Testis (tissue), 3 donors: ENCODE data around the gene FYN. TPM values are rescaled to one million over a fixed set of nuclear protein-coding genes. Genes with fewer than 3 reads are reported as not detected.

Experiments
- DNase-seq: peaks from one replicate; pipeline ENCODE4 v3.0.0-alpha.2; 2019
- H3K27ac ChIP-seq, 2 donors: fragments of 200-600 bp; sonication (generic); one replicate each; pipeline ENCODE4 v1.5.1; 2019
- H3K27me3 ChIP-seq: fragments of 200-600 bp; sonication (generic); one replicate; pipeline ENCODE4 v1.5.1; 2019
- H3K36me3 ChIP-seq: fragments of 200-600 bp; sonication (generic); one replicate; pipeline ENCODE4 v1.5.1; 2017; ENCODE audit warnings: low read depth; ENCODE audit errors: missing control alignments
- H3K4me1 ChIP-seq: fragments of 200-600 bp; sonication (generic); one replicate; pipeline ENCODE4 v1.5.1; 2019
- H3K4me3 ChIP-seq, 2 donors: fragments of 200-600 bp; sonication (generic); one replicate each; pipeline ENCODE4 v1.5.1; 2017 to 2019
- H3K9me3 ChIP-seq: fragments of 200-600 bp; sonication (generic); one replicate; pipeline ENCODE4 v1.5.1; 2017
- CTCF ChIP-seq, 3 experiments: fragments of 450-650 bp in 2 of 3; fragments of 200-600 bp in 1 of 3; sonication (generic) in 1 of 3; IDR thresholded peaks; one replicate each; pipeline ENCODE4 v1.5.1; 2016 to 2019; ENCODE audit warnings: antibody characterized with exemption in 3 of 3, mild to moderate bottlenecking in 2 of 3, moderate library complexity in 1 of 3
- POLR2A ChIP-seq: fragments of 450-650 bp; IDR thresholded peaks from one replicate; pipeline ENCODE4 v1.6.1; 2017; ENCODE audit warnings: antibody characterized with exemption, mild to moderate bottlenecking, moderate library complexity
- WGBS, 2 donors: methylation state at CpG; one replicate each; pipeline ENCODE4 v1.1.5; 2018; 5-methylcytosine and 5-hydroxymethylcytosine counted together
- intact Hi-C: fragments of 100-400 bp; cut with DNase I; formaldehyde crosslinking; loops from one replicate; pipeline ENCODE4 v1.15.1; 2023; ENCODE audit warnings: low total_unique reads
- polyA plus RNA-seq: library from polyadenylated mRNA; stranded (reverse); fragments of 350-450 nt; fragmentation: Illumina TruSeq; extraction: RNeasy Lipid Tissue Mini Kit (QIAGEN cat#74804); gene quantifications from one replicate; pipeline ENCODE4 v1.2.3, GENCODE V29; 2014; ENCODE audit warnings: low read depth, low replicate concordance; ENCODE audit not compliant: insufficient read depth
- total RNA-seq, 2 donors: library from RNA; depleted of rRNA; stranded (reverse); fragments of >200 nt; gene quantifications; one replicate each; pipeline ENCODE4 v1.2.3, GENCODE V29; 2016

FYN gene
- total and polyA plus RNA-seq, 3 donors from 2014 or later = 74.0 to 145 (median 104) TPM

GRCh38 chr6:111623046-111623718 lies 250.1 kb downstream of the FYN start:
- H3K27me3 ChIP-seq = no peaks in the 10 kb centered on the region
- DNase-seq = no peak
- H3K36me3 ChIP-seq = no peaks in the 10 kb centered on the region
- 77 to 87% methylated on average over 7 to 9 of the region's 9 CpGs for WGBS, 2 donors
- H3K9me3 ChIP-seq = no peaks in the 10 kb centered on the region
- H3K27ac ChIP-seq = no peak overlapping the region
- no peak overlapping the region for H3K4me3 ChIP-seq
- intact Hi-C loops = no loop called here
- no peaks in the 10 kb centered on the region for H3K4me1 ChIP-seq
- TF ChIP-seq CTCF (IDR thresholded peaks at IDR 0.05) (no peak), POLR2A (no peak)

- DNase-seq = no peak
- no peaks in the 10 kb centered on the region for H3K27me3 ChIP-seq
Measured at GRCh38 chr6:111620169-111620568, 253.1 kb downstream of the FYN start.

GRCh38 chr6:111618407-111618806 lies 254.8 kb downstream of the FYN start:
- no peaks in the 10 kb centered on the region for H3K36me3 ChIP-seq
- H3K27ac ChIP-seq = no peak overlapping the region
- no peak overlapping the region for H3K4me3 ChIP-seq
- TF ChIP-seq CTCF (IDR thresholded peaks at IDR 0.05) (no peak), POLR2A (no peak)
- no peak for DNase-seq
- WGBS, 2 donors = 91 to 94% methylated on average over 6 of the region's 6 CpGs
- H3K4me1 ChIP-seq = no peaks in the 10 kb centered on the region
- no peaks in the 10 kb centered on the region for H3K9me3 ChIP-seq
- intact Hi-C loops = no loop called here
- H3K27me3 ChIP-seq = no peaks in the 10 kb centered on the region

More at GRCh38 chr6:111620169-111620568, 253.1 kb downstream of the FYN start:
- Histone ChIP-seq H3K36me3 (no peaks in the 10 kb centered on the region), H3K4me1 (no peaks in the 10 kb centered on the region), H3K9me3 (no peaks in the 10 kb centered on the region), H3K4me3 (no peak overlapping the region), H3K27ac (no peak overlapping the region)
- intact Hi-C loops = no loop called here
- no peak for TF ChIP-seq CTCF (IDR thresholded peaks at IDR 0.05)

GRCh38 chr6:111617149-111617548 lies 256.1 kb downstream of the FYN start:
- Histone ChIP-seq H3K27ac (no peak overlapping the region), H3K36me3 (no peaks in the 10 kb centered on the region), H3K9me3 (no peaks in the 10 kb centered on the region), H3K4me3 (no peak overlapping the region), H3K27me3 (no peaks in the 10 kb centered on the region), H3K4me1 (no peaks in the 10 kb centered on the region)
- 88 to 89% methylated on average over 5 of the region's 5 CpGs for WGBS, 2 donors
- TF ChIP-seq POLR2A = no peak
- DNase-seq = no peak
- intact Hi-C loops = no loop called here

GRCh38 chr6:111615916-111616612 lies 257.2 kb downstream of the FYN start:
- no peaks in the 10 kb centered on the region for H3K9me3 ChIP-seq
- no peak overlapping the region for H3K4me3 ChIP-seq
- H3K36me3 ChIP-seq = no peaks in the 10 kb centered on the region
- TF ChIP-seq POLR2A (no peak), CTCF (IDR thresholded peaks at IDR 0.05) (no peak)
- H3K27ac ChIP-seq = no peak overlapping the region
- intact Hi-C loops = no loop called here
- no peaks in the 10 kb centered on the region for H3K4me1 ChIP-seq
- no peak for DNase-seq
- 82 to 91% methylated on average over 9 to 12 of the region's 12 CpGs for WGBS, 2 donors
- no peaks in the 10 kb centered on the region for H3K27me3 ChIP-seq
